NB4 (cell line): ENCODE results near the gene FRRS1L.

ENCODE experiments used
- CTCF ChIP-seq: IDR thresholded peaks from one replicate; pipeline ENCODE4 v1.5.1; 2012; ENCODE audit warnings: low read depth, low read length
- POLR2A ChIP-seq: IDR thresholded peaks from 2 replicates; pipeline ENCODE4 v1.6.1; 2011; ENCODE audit warnings: mild to moderate bottlenecking; ENCODE audit not compliant: insufficient read length; ENCODE audit errors: extremely low read depth

- TF ChIP-seq CTCF (no peak), POLR2A (no peak)
These were observed 5.9 kb upstream of the FRRS1L start for GRCh38 chr9:109172935-109173334.
